Keratinocyte (primary cell): ENCODE data around the gene FCER1G. TPM values are rescaled to one million over a fixed set of nuclear protein-coding genes. Genes with fewer than 3 reads are reported as not detected.

Experiments used
- DNase-seq: peaks from one replicate; pipeline ENCODE4 v3.0.0-alpha.2; 2011; ENCODE audit warnings: low read depth, missing footprints, low spot score
- FAIRE-seq: peaks from 2 replicates; lab custom pipeline; 2011; peaks lifted over from hg19 to GRCh38; lab: Jason Lieb, UNC
- H2AFZ ChIP-seq: 2 replicates; pipeline ENCODE4 v1.6.0; 2012; ENCODE audit warnings: low read length, control low read depth, inconsistent platforms; ENCODE audit not compliant: control insufficient read depth
- H3K27ac ChIP-seq: 2 replicates; pipeline ENCODE4 v1.5.1; 2011; ENCODE audit warnings: low read length; ENCODE audit not compliant: control insufficient read depth, insufficient read depth
- H3K27me3 ChIP-seq: 3 replicates; pipeline ENCODE4 v1.6.0; 2011; ENCODE audit warnings: low read length; ENCODE audit not compliant: control insufficient read depth, insufficient read depth; ENCODE audit errors: extremely low read depth
- H3K36me3 ChIP-seq, 2 experiments: 2 replicates in 1 of 2; 3 replicates in 1 of 2; pipeline ENCODE4 v1.5.1; 2011; ENCODE audit warnings: low read length in 2 of 2, mild to moderate bottlenecking in 1 of 2; ENCODE audit not compliant: control insufficient read depth in 2 of 2, insufficient read depth in 2 of 2; ENCODE audit errors: extremely low read depth in 1 of 2
- H3K4me1 ChIP-seq: 3 replicates; pipeline ENCODE4 v1.5.1; 2011; ENCODE audit warnings: low read length; ENCODE audit not compliant: control insufficient read depth, insufficient read depth; ENCODE audit errors: extremely low read depth
- H3K4me2 ChIP-seq: 3 replicates; pipeline ENCODE4 v1.6.0; 2011; ENCODE audit warnings: low read depth, low read length; ENCODE audit not compliant: control insufficient read depth, insufficient read depth; ENCODE audit errors: extremely low read depth
- H3K4me3 ChIP-seq, 3 experiments: fragments of 200-600 bp in 1 of 3; sonication (generic) in 1 of 3; 2 replicates in 2 of 3; 3 replicates in 1 of 3; pipeline ENCODE4 v1.5.1; 2011 to 2016; ENCODE audit warnings: low read length in 3 of 3, mild to moderate bottlenecking in 3 of 3, control low read depth in 2 of 3, inconsistent platforms in 1 of 3, low read depth in 1 of 3, mixed read lengths in 1 of 3, mixed run types in 1 of 3, moderate library complexity in 1 of 3; ENCODE audit not compliant: control insufficient read depth in 2 of 3, insufficient read depth in 2 of 3; ENCODE audit errors: extremely low read depth in 1 of 3
- H3K79me2 ChIP-seq: 2 replicates; pipeline ENCODE4 v1.6.0; 2012; ENCODE audit warnings: low read length; ENCODE audit not compliant: control insufficient read depth, insufficient read depth
- H3K9ac ChIP-seq: 3 replicates; pipeline ENCODE4 v1.6.0; 2011; ENCODE audit warnings: low read length; ENCODE audit not compliant: control insufficient read depth, insufficient read depth; ENCODE audit errors: extremely low read depth
- H3K9me1 ChIP-seq: 3 replicates; pipeline ENCODE4 v1.6.0; 2011; ENCODE audit warnings: low read length; ENCODE audit not compliant: control insufficient read depth, insufficient read depth; ENCODE audit errors: extremely low read depth
- H3K9me3 ChIP-seq: 2 replicates; pipeline ENCODE4 v1.5.1; 2012; ENCODE audit warnings: low read depth, low read length; ENCODE audit not compliant: control insufficient read depth
- H4K20me1 ChIP-seq: 3 replicates; pipeline ENCODE4 v1.6.0; 2011; ENCODE audit warnings: low read length; ENCODE audit not compliant: control insufficient read depth, insufficient read depth; ENCODE audit errors: extremely low read depth
- CTCF ChIP-seq, 3 experiments: IDR thresholded peaks in 1 of 3; conservative IDR thresholded peaks in 1 of 3; optimal IDR thresholded peaks in 1 of 3; 2 replicates in 2 of 3; 3 replicates in 1 of 3; pipeline versions ENCODE3 to v1.5.1; 2011; ENCODE audit warnings: low read length in 3 of 3, mild to moderate bottlenecking in 3 of 3, moderate library complexity in 2 of 3, control low read depth in 1 of 3, inconsistent platforms in 1 of 3; ENCODE audit not compliant: insufficient read depth in 2 of 3; ENCODE audit errors: extremely low read depth in 1 of 3
- EZH2 ChIP-seq: IDR thresholded peaks from one replicate; pipeline ENCODE4 v1.6.1; 2012; ENCODE audit warnings: inconsistent platforms, mild to moderate bottlenecking, low read length, moderate library complexity
- dilution Hi-C: fragments of 300-500 bp; cut with MboI; formaldehyde crosslinking; loops from one replicate; pipeline ENCODE4 v1.7.0; 2020; ENCODE audit warnings: low sequenced_read_pairs; ENCODE audit not compliant: extremely low pct_ligation_motif_present
- polyA plus RNA-seq, 5 experiments: library from polyadenylated mRNA; depleted of rRNA in 3 of 5; stranded (reverse) in 3 of 5; stranded (forward) in 1 of 5; unstranded in 1 of 5; fragments of >200 nt; gene quantifications; 1 replicate in 1 of 5; 2 replicates in 3 of 5; 3 replicates in 1 of 5; pipeline versions ENCODE4 v1.2.1 to v1.2.3, GENCODE V29; 2011 to 2012; ENCODE audit warnings: missing spikeins in 2 of 5, low read depth in 1 of 5, low replicate concordance in 1 of 5

FCER1G gene
- polyA plus RNA-seq, 1 donor (not counting 4 experiments of a cell fraction or from before 2014, with no cell fraction given) = 1.2 TPM

- Histone ChIP-seq H3K4me1 (no peaks in the 10 kb centered on the region), H2AFZ (no peak overlapping the region), H3K4me3 (no peak overlapping the region), H4K20me1 (no peaks in the 10 kb centered on the region), H3K27me3 (no peaks in the 10 kb centered on the region), H3K27ac (no peak overlapping the region), H3K4me2 (no peak overlapping the region), H3K36me3 (no peaks in the 10 kb centered on the region), H3K9me3 (no peaks in the 10 kb centered on the region), H3K79me2 (no peaks in the 10 kb centered on the region), H3K9me1 (no peaks in the 10 kb centered on the region), H3K9ac (no peak overlapping the region)
- DNase-seq = no peak
- TF ChIP-seq EZH2 (no peak), CTCF (optimal IDR thresholded peaks at IDR 0.05 in 1 of 3, IDR thresholded peaks at IDR 0.05 in 1 of 3, conservative IDR thresholded peaks at IDR 0.05 in 1 of 3; ENCODE audit: extremely low read depth in 1 of 3, insufficient read depth in 2 of 3, low read length in 3 of 3) (no peak)
- dilution Hi-C loops = no loop called here
- FAIRE-seq = no peak
Measured at GRCh38 chr1:161266836-161267235, 51.7 kb downstream of the FCER1G start.

- H2AFZ ChIP-seq = no peak overlapping the region
- FAIRE-seq (no peak), DNase-seq (no peak)
- no peak overlapping the region for H3K4me2 ChIP-seq
- no peaks in the 10 kb centered on the region for H3K9me1 ChIP-seq
- no peak overlapping the region for H3K4me3 ChIP-seq
- no peak overlapping the region for H3K27ac ChIP-seq
- H4K20me1 ChIP-seq = no peaks in the 10 kb centered on the region
- H3K79me2 ChIP-seq = no peaks in the 10 kb centered on the region
- H3K36me3 ChIP-seq = no peaks in the 10 kb centered on the region
- no peak overlapping the region for H3K9ac ChIP-seq
- H3K9me3 ChIP-seq = no peaks in the 10 kb centered on the region
- no peaks in the 10 kb centered on the region for H3K4me1 ChIP-seq
- dilution Hi-C loops = no loop called here
- TF ChIP-seq EZH2 = no peak
- no peak for TF ChIP-seq CTCF (optimal IDR thresholded peaks at IDR 0.05 in 1 of 3, IDR thresholded peaks at IDR 0.05 in 1 of 3, conservative IDR thresholded peaks at IDR 0.05 in 1 of 3; ENCODE audit: extremely low read depth in 1 of 3, insufficient read depth in 2 of 3, low read length in 3 of 3)
- no peaks in the 10 kb centered on the region for H3K27me3 ChIP-seq
Measured at GRCh38 chr1:161267321-161267720, 52.2 kb downstream of the FCER1G start.

Other genes with a start within 250 kb of the FCER1G start
- gene F11R, start 194.1 kb upstream of the FCER1G start, polyA plus RNA-seq = 201 to 259 TPM (median 224 TPM) in 3 replicates
- gene TSTD1, start 176.3 kb upstream of the FCER1G start, polyA plus RNA-seq = 106 to 128 TPM (median 113 TPM) in 3 replicates
- gene USF1, start 169.3 kb upstream of the FCER1G start, polyA plus RNA-seq = 25.1 to 40.7 TPM (median 31.6 TPM) in 3 replicates
- 0.05 to 0.45 TPM (median 0.16 TPM) in 3 replicates for gene ARHGAP30, start 145.4 kb upstream of the FCER1G start, polyA plus RNA-seq
- gene NECTIN4, start 125.7 kb upstream of the FCER1G start, polyA plus RNA-seq = 6.0 to 19.0 TPM (median 8.6 TPM) in 3 replicates
- 0.32 to 0.73 TPM (median 0.54 TPM) in 3 replicates for gene KLHDC9, start 116.9 kb upstream of the FCER1G start, polyA plus RNA-seq
- 106 to 228 TPM (median 184 TPM) in 3 replicates for gene PFDN2, start 97.3 kb upstream of the FCER1G start, polyA plus RNA-seq
- gene NIT1, start 97.2 kb upstream of the FCER1G start, polyA plus RNA-seq = 22.9 to 51.0 TPM (median 27.6 TPM) in 3 replicates
- gene DEDD, start 82.6 kb upstream of the FCER1G start, polyA plus RNA-seq = 29.3 to 49.9 TPM (median 33.0 TPM) in 3 replicates
- 72.9 to 86.4 TPM (median 80.6 TPM) in 3 replicates for gene UFC1, start 61.3 kb upstream of the FCER1G start, polyA plus RNA-seq
- gene USP21, start 55.8 kb upstream of the FCER1G start, polyA plus RNA-seq = 9.5 to 14.4 TPM (median 9.8 TPM) in 3 replicates
- gene PPOX, start 48.9 kb upstream of the FCER1G start, polyA plus RNA-seq = 12.2 to 24.6 TPM (median 17.1 TPM) in 3 replicates
- gene B4GALT3, start 37.8 kb upstream of the FCER1G start, polyA plus RNA-seq = 19.1 to 24.8 TPM (median 21.1 TPM) in 3 replicates
- 0.22 to 0.36 TPM (median 0.35 TPM) in 3 replicates for gene ADAMTS4, start 16.2 kb upstream of the FCER1G start, polyA plus RNA-seq
- 105 to 136 TPM (median 135 TPM) in 3 replicates for gene NDUFS2, start 12.9 kb upstream of the FCER1G start, polyA plus RNA-seq
- not detected in 3 replicates for gene APOA2, start 8.3 kb downstream of the FCER1G start, polyA plus RNA-seq
- 14.4 to 18.2 TPM (median 17.5 TPM) in 3 replicates for gene TOMM40L, start 10.8 kb downstream of the FCER1G start, polyA plus RNA-seq
- not detected in 3 replicates for gene NR1I3, start 22.9 kb downstream of the FCER1G start, polyA plus RNA-seq
- 0.04 to 0.24 TPM in 2 of 3 replicates, not detected in the other for gene PCP4L1, start 43.5 kb downstream of the FCER1G start, polyA plus RNA-seq
- gene MPZ, start 94.7 kb downstream of the FCER1G start, polyA plus RNA-seq = 0.19 to 0.45 TPM (median 0.45 TPM) in 3 replicates
- gene SDHC, start 99.1 kb downstream of the FCER1G start, polyA plus RNA-seq = 362 to 518 TPM (median 401 TPM) in 3 replicates
- not detected in 3 replicates for gene CFAP126, start 152.6 kb downstream of the FCER1G start, polyA plus RNA-seq